AG20443 (cell line): Measurements from ENCODE around the gene ADAMTSL3.

Source experiments
- DNase-seq: peaks from one replicate; pipeline ENCODE4 v3.0.0; 2012; ENCODE audit warnings: low spot score, mixed read lengths

Gene ADAMTSL3

GRCh38 chr15:83656943-83657528, 3.1 kb downstream of the ADAMTSL3 start:
- no peak for DNase-seq

GRCh38 chr15:83657549-83657948, 3.6 kb downstream of the ADAMTSL3 start:
- DNase-seq = no peak

- DNase-seq = no peak
Observed at GRCh38 chr15:83658430-83659416, 4.8 kb downstream of the ADAMTSL3 start.

- DNase-seq = no peak
Observed at GRCh38 chr15:83659417-83659812, 5.5 kb downstream of the ADAMTSL3 start.

GRCh38 chr15:83665480-83665879, 11.6 kb downstream of the ADAMTSL3 start:
- no peak for DNase-seq

GRCh38 chr15:83670672-83671229, 16.8 kb downstream of the ADAMTSL3 start:
- no peak for DNase-seq

GRCh38 chr15:83671603-83672002, 17.7 kb downstream of the ADAMTSL3 start:
- DNase-seq = no peak

- no peak for DNase-seq
Observed at GRCh38 chr15:83673385-83673784, 19.5 kb downstream of the ADAMTSL3 start.

- DNase-seq = no peak
Observed at GRCh38 chr15:83682476-83683088, 28.7 kb downstream of the ADAMTSL3 start.

- no peak for DNase-seq
Observed at GRCh38 chr15:83685916-83686332, 32.0 kb downstream of the ADAMTSL3 start.

GRCh38 chr15:83688201-83688600, 34.3 kb downstream of the ADAMTSL3 start:
- no peak for DNase-seq

- no peak for DNase-seq
Observed at GRCh38 chr15:83690676-83691075, 36.8 kb downstream of the ADAMTSL3 start.

GRCh38 chr15:83692746-83693581, 39.0 kb downstream of the ADAMTSL3 start:
- DNase-seq = no peak

- DNase-seq = no peak
Observed at GRCh38 chr15:83694015-83694414, 40.1 kb downstream of the ADAMTSL3 start.

- no peak for DNase-seq
Observed at GRCh38 chr15:83694536-83694935, 40.6 kb downstream of the ADAMTSL3 start.

GRCh38 chr15:83695246-83695645, 41.3 kb downstream of the ADAMTSL3 start:
- DNase-seq = no peak

GRCh38 chr15:83695901-83696425, 42.0 kb downstream of the ADAMTSL3 start:
- DNase-seq = no peak

GRCh38 chr15:83697716-83698115, 43.8 kb downstream of the ADAMTSL3 start:
- DNase-seq = no peak

GRCh38 chr15:83698294-83698693, 44.4 kb downstream of the ADAMTSL3 start:
- DNase-seq = peak; percentile 33

- no peak for DNase-seq
Observed at GRCh38 chr15:83699028-83699427, 45.1 kb downstream of the ADAMTSL3 start.

GRCh38 chr15:83700082-83700481, 46.2 kb downstream of the ADAMTSL3 start:
- DNase-seq = no peak
